ENCODE data around the gene CRLF1. TPM values are rescaled to one million over a fixed set of nuclear protein-coding genes. Genes with fewer than 3 reads are reported as not detected.

Gene CRLF1
- total and polyA plus RNA-seq, 2 experiments from 2014 or later = 18.1 to 19.7 TPM

GRCh38 chr19:18590273-18591272 lies 16.0 kb downstream of the CRLF1 start:
- no peak overlapping the region for H2AFZ ChIP-seq
- Mint-ChIP-seq H3K9me3 (0 out of 3 replicates have a peak, but pooled peaks cover 4% of the 10 kb centered on the region), H3K4me1 (peaks cover 33% of the 10 kb centered on the region), H3K4me3 (peak overlapping the region; percentile 86), H3K27ac (peak overlapping the region; percentile 99), H3K36me3 (ENCODE audit: low read depth) (peaks cover 17% of the 10 kb centered on the region), H3K27me3 (ENCODE audit: insufficient read depth, low read depth, poor library complexity) (peaks cover 34% of the 10 kb centered on the region)
- H3K27ac ChIP-seq (ENCODE audit: low read depth) = peak overlapping the region; percentile 89
- no peaks in the 10 kb centered on the region; the same call in 1 of the 2 replicates for H4K20me1 ChIP-seq (replicated peaks; ENCODE audit: insufficient read depth)
- peaks cover 42% of the 10 kb centered on the region for H3F3A ChIP-seq (replicated peaks; ENCODE audit: low read depth)
- no peaks in the 10 kb centered on the region for H3K9me2 ChIP-seq (ENCODE audit: insufficient read depth)
- H3K36me3 ChIP-seq (ENCODE audit: insufficient read depth) = no peaks in the 10 kb centered on the region; the same call in 1 of the 2 replicates
- DNase-seq (ENCODE audit: low spot score) = peak; percentile 99
- H3K4me2 ChIP-seq = peak overlapping the region; percentile 75
- H3K27me3 ChIP-seq (ENCODE audit: insufficient read depth) = peaks cover 4% of the 10 kb centered on the region; the same call in 1 of the 2 replicates
- H3K4me1 ChIP-seq (ENCODE audit: insufficient read depth) = peaks cover 27% of the 10 kb centered on the region
- ATAC-seq = peak; percentile 52
- H3K4me3 ChIP-seq = peak overlapping the region; percentile 91
- peaks cover 3% of the 10 kb centered on the region; the same call in 1 of the 2 replicates for H3K79me2 ChIP-seq (replicated peaks; ENCODE audit: insufficient read depth)
- TF ChIP-seq ZNF462 (CRISPR knock-in tag; IDR thresholded peaks at IDR 0.05) (no peak), POLR2AphosphoS5 (IDR thresholded peaks at IDR 0.05; ENCODE audit: low read depth) (peak; percentile 77), EZH2 (IDR thresholded peaks at IDR 0.05; ENCODE audit: low read depth, unreplicated experiment) (no peak), JUNB (IDR thresholded peaks at IDR 0.05; ENCODE audit: unreplicated experiment) (no peak), EZH2phosphoT487 (IDR thresholded peaks at IDR 0.05; ENCODE audit: unreplicated experiment) (no peak), REST (IDR thresholded peaks at IDR 0.05; ENCODE audit: unreplicated experiment) (no peak), ETS1 (IDR thresholded peaks at IDR 0.05) (no peak; the same call in none of the 2 replicates), CTCF (conservative IDR thresholded peaks at IDR 0.05; ENCODE audit: low read depth in 2 of 2) (peak; percentile 69 to 77), STAT1 (IDR thresholded peaks at IDR 0.05; ENCODE audit: unreplicated experiment) (no peak), ZNF331 (CRISPR knock-in tag; IDR thresholded peaks at IDR 0.05; ENCODE audit: low read depth) (no peak), ZNF114 (CRISPR knock-in tag; IDR thresholded peaks at IDR 0.05) (no peak), CREB1 (CRISPR knock-in tag; IDR thresholded peaks at IDR 0.05; ENCODE audit: low read depth) (peak; percentile 85)
